ENCODE results near the gene RPS6KA5. TPM values are rescaled to one million over a fixed set of nuclear protein-coding genes. Genes with fewer than 3 reads are reported as not detected.
"Not testable (repeated sequence)": the region's sequence is repeated elsewhere in the genome, so short reads cannot be mapped to it uniquely, and the experiment has no call there.

Gene RPS6KA5
- total and polyA plus RNA-seq, 2 donors (not counting 1 experiment from before 2014, with no cell fraction given) = 6.0 to 34.6 TPM

- H3K27ac Mint-ChIP-seq = no peak overlapping the region
- WGBS (ENCODE audit: insufficient coverage) = no CpG with 5 or more reads among the region's 2 CpGs
- H3K4me1 Mint-ChIP-seq = no peaks in the 10 kb centered on the region
- Histone ChIP-seq H4K20me1 (ENCODE audit: control insufficient read depth, insufficient read depth, low read length, poor library complexity, severe bottlenecking) (no peaks in the 10 kb centered on the region), H2AFZ (ENCODE audit: insufficient read depth, low read depth, low read length, poor library complexity, severe bottlenecking) (no peak overlapping the region), H3K9ac (ENCODE audit: low read length) (no peak overlapping the region), H3K4me2 (replicated peaks; ENCODE audit: low read depth, low read length, poor library complexity, severe bottlenecking) (no peak overlapping the region), H3K79me2 (ENCODE audit: control insufficient read depth, insufficient read depth, low read length) (peaks cover 4% of the 10 kb centered on the region), H3K27ac (ENCODE audit: low read length in 2 of 2) (no peak overlapping the region), H3K36me3 (replicated peaks in 1 of 2; ENCODE audit: control extremely low read depth in 1 of 2, control insufficient read depth in 1 of 2, extremely low read depth in 1 of 2, insufficient read depth in 2 of 2, low read length in 1 of 2) (peaks cover 7 to 38% of the 10 kb centered on the region in 2 experiments), H3K9me3 (ENCODE audit: control extremely low read depth in 1 of 3, control insufficient read depth in 2 of 3, insufficient read depth in 1 of 3, low read length in 2 of 3) (peaks cover 1 to 23% (median 11%) of the 10 kb centered on the region in 3 donors), H3K4me3 (ENCODE audit: control extremely low read depth in 1 of 5, extremely low read depth in 1 of 5, insufficient read depth in 1 of 5, low read depth in 2 of 5, low read length in 4 of 5) (no peak overlapping the region), H3K4me1 (ENCODE audit: control insufficient read depth in 2 of 2, insufficient read depth in 2 of 2, low read length in 2 of 2) (no peaks in the 10 kb centered on the region), H3K27me3 (replicated peaks in 1 of 4; ENCODE audit: control extremely low read depth in 1 of 4, control insufficient read depth in 3 of 4, insufficient read depth in 4 of 4, low read length in 3 of 4) (no peaks in the 10 kb centered on the region)
- peaks cover 11% of the 10 kb centered on the region for H3K9me3 Mint-ChIP-seq (ENCODE audit: insufficient read depth)
- no peak overlapping the region for H3K4me3 Mint-ChIP-seq
- ChIA-PET CTCF (no interaction called here), POLR2A (no interaction called here)
- intact Hi-C loops (cut with micrococcal nuclease) = no loop called here
- DNase-seq (no peak), ATAC-seq (ENCODE audit: low read depth) (no peak)
- TF ChIP-seq EZH2 (IDR thresholded peaks at IDR 0.05; ENCODE audit: borderline replicate concordance, insufficient read depth, low read depth, low read length, poor library complexity, severe bottlenecking) (no peak), CTCF (IDR thresholded peaks at IDR 0.05) (no peak)
- H3K27me3 Mint-ChIP-seq = no peaks in the 10 kb centered on the region
These were observed 118.7 kb downstream of the RPS6KA5 start for GRCh38 chr14:90941706-90942105.

- Mint-ChIP-seq H3K4me3 (no peak overlapping the region), H3K4me1 (no peaks in the 10 kb centered on the region), H3K27me3 (no peaks in the 10 kb centered on the region), H3K27ac (no peak overlapping the region), H3K9me3 (ENCODE audit: insufficient read depth) (peaks cover 11% of the 10 kb centered on the region)
- ChIA-PET CTCF (no interaction called here), POLR2A (no interaction called here)
- Histone ChIP-seq H3K79me2 (ENCODE audit: control insufficient read depth, insufficient read depth, low read length) (no peaks in the 10 kb centered on the region), H3K36me3 (replicated peaks in 1 of 2; ENCODE audit: control extremely low read depth in 1 of 2, control insufficient read depth in 1 of 2, extremely low read depth in 1 of 2, insufficient read depth in 2 of 2, low read length in 1 of 2) (peaks cover 7 to 38% of the 10 kb centered on the region in 2 experiments), H3K4me1 (ENCODE audit: control insufficient read depth in 2 of 2, insufficient read depth in 2 of 2, low read length in 2 of 2) (no peaks in the 10 kb centered on the region), H4K20me1 (ENCODE audit: control insufficient read depth, insufficient read depth, low read length, poor library complexity, severe bottlenecking) (no peaks in the 10 kb centered on the region), H3K4me3 (ENCODE audit: control extremely low read depth in 1 of 5, extremely low read depth in 1 of 5, insufficient read depth in 1 of 5, low read depth in 2 of 5, low read length in 4 of 5) (no peak overlapping the region), H3K9me3 (ENCODE audit: control extremely low read depth in 1 of 3, control insufficient read depth in 2 of 3, insufficient read depth in 1 of 3, low read length in 2 of 3) (peaks cover 1 to 23% (median 11%) of the 10 kb centered on the region in 3 donors), H3K9ac (ENCODE audit: low read length) (no peak overlapping the region), H3K27me3 (replicated peaks in 1 of 4; ENCODE audit: control extremely low read depth in 1 of 4, control insufficient read depth in 3 of 4, insufficient read depth in 4 of 4, low read length in 3 of 4) (no peaks in the 10 kb centered on the region), H2AFZ (ENCODE audit: insufficient read depth, low read depth, low read length, poor library complexity, severe bottlenecking) (no peak overlapping the region), H3K27ac (ENCODE audit: low read length in 2 of 2) (no peak overlapping the region), H3K4me2 (replicated peaks; ENCODE audit: low read depth, low read length, poor library complexity, severe bottlenecking) (no peak overlapping the region)
- WGBS (ENCODE audit: insufficient coverage) = 100% methylated on average over 3 of the region's 5 CpGs
- intact Hi-C loops (cut with micrococcal nuclease) = no loop called here
- no peak for TF ChIP-seq EZH2 (IDR thresholded peaks at IDR 0.05; ENCODE audit: borderline replicate concordance, insufficient read depth, low read depth, low read length, poor library complexity, severe bottlenecking)
- TF ChIP-seq CTCF (IDR thresholded peaks at IDR 0.05) = no peak
- ATAC-seq (ENCODE audit: low read depth) (no peak), DNase-seq (no peak)
These were observed 120.0 kb downstream of the RPS6KA5 start for GRCh38 chr14:90940318-90940962.

DNA sequence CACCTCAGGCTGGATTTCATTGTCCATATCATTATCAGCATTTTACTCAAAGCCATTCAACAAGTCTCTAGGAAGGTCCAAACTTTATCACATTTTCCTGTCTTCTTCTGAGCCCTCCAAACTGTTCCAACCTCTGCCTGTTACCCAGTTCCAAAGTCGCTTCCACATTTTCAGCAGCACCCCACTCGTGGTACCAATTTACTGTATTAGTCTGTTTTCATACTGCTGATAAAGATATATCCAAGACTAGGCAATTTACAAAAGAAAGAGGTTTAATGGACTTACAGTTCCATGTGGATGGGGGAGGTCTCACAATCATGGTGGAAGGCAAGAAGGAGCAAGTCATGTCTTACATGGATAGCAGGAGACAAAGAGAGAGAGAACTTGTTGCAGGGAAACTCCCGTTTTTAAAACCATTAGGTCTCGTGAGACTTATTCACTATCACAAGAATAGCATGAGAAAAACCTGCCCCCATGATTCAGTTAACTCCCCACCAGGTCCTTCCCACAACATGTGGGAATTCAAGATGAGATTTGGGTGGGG is 121.1 kb downstream of the RPS6KA5 start:
- CTCF ChIA-PET; DNase-seq; H3K4me3 Mint-ChIP-seq; H3K9ac ChIP-seq (ENCODE audit: low read length); H2AFZ ChIP-seq (ENCODE audit: insufficient read depth, low read depth, low read length, poor library complexity, severe bottlenecking); H3K27me3 Mint-ChIP-seq; H3K27ac Mint-ChIP-seq; POLR2A ChIA-PET; ATAC-seq (ENCODE audit: low read depth); H4K20me1 ChIP-seq (ENCODE audit: control insufficient read depth, insufficient read depth, low read length, poor library complexity, severe bottlenecking); H3K27me3 ChIP-seq (replicated peaks in 1 of 4; ENCODE audit: control extremely low read depth in 1 of 4, control insufficient read depth in 3 of 4, insufficient read depth in 4 of 4, low read length in 3 of 4); H3K79me2 ChIP-seq (ENCODE audit: control insufficient read depth, insufficient read depth, low read length); H3K4me3 ChIP-seq (ENCODE audit: control extremely low read depth in 1 of 5, extremely low read depth in 1 of 5, insufficient read depth in 1 of 5, low read depth in 2 of 5, low read length in 4 of 5); H3K4me2 ChIP-seq (replicated peaks; ENCODE audit: low read depth, low read length, poor library complexity, severe bottlenecking); intact Hi-C loops (cut with micrococcal nuclease); H3K27ac ChIP-seq (ENCODE audit: low read length in 2 of 2); H3K4me1 ChIP-seq (ENCODE audit: control insufficient read depth in 2 of 2, insufficient read depth in 2 of 2, low read length in 2 of 2); H3K4me1 Mint-ChIP-seq: not testable (repeated sequence)
- Histone ChIP-seq H3K9me3 (ENCODE audit: control extremely low read depth in 1 of 3, control insufficient read depth in 2 of 3, insufficient read depth in 1 of 3, low read length in 2 of 3) (peaks cover 1 to 23% (median 11%) of the 10 kb centered on the region in 3 donors), H3K36me3 (replicated peaks in 1 of 2; ENCODE audit: control extremely low read depth in 1 of 2, control insufficient read depth in 1 of 2, extremely low read depth in 1 of 2, insufficient read depth in 2 of 2, low read length in 1 of 2) (peaks cover 7 to 38% of the 10 kb centered on the region in 2 experiments)
- peaks cover 11% of the 10 kb centered on the region for H3K9me3 Mint-ChIP-seq (ENCODE audit: insufficient read depth)
- WGBS (ENCODE audit: insufficient coverage) = no CpG with 5 or more reads among the region's 4 CpGs
